HEK293T (cell line): ENCODE data around the gene NECTIN1.

Experiments used
- ARNT ChIP-seq: fragments of 450-650 bp; IDR thresholded peaks from 2 replicates; pipeline ENCODE4 v1.6.1; 2017; ENCODE audit warnings: mild to moderate bottlenecking
- BHLHE40 ChIP-seq: fragments of 450-650 bp; IDR thresholded peaks from 2 replicates; pipeline ENCODE4 v1.6.1; 2016; ENCODE audit warnings: mild to moderate bottlenecking, moderate library complexity, borderline replicate concordance
- CTBP1 ChIP-seq: fragments of 450-650 bp; IDR thresholded peaks from 2 replicates; pipeline ENCODE4 v1.6.1; 2016; ENCODE audit warnings: borderline replicate concordance
- ELF4 ChIP-seq: fragments of 450-650 bp; IDR thresholded peaks from 2 replicates; pipeline ENCODE4 v1.6.1; 2017; ENCODE audit warnings: antibody characterized with exemption
- FOXK2 ChIP-seq: fragments of 450-650 bp; IDR thresholded peaks from 2 replicates; pipeline ENCODE4 v1.6.1; 2016; ENCODE audit warnings: mild to moderate bottlenecking
- NFRKB ChIP-seq: fragments of 450-650 bp; IDR thresholded peaks from 2 replicates; pipeline ENCODE4 v1.6.1; 2016; ENCODE audit warnings: mild to moderate bottlenecking, moderate library complexity
- SUZ12 ChIP-seq: fragments of 450-650 bp; IDR thresholded peaks from 2 replicates; pipeline ENCODE4 v1.6.1; 2016; ENCODE audit warnings: mild to moderate bottlenecking

DNA sequence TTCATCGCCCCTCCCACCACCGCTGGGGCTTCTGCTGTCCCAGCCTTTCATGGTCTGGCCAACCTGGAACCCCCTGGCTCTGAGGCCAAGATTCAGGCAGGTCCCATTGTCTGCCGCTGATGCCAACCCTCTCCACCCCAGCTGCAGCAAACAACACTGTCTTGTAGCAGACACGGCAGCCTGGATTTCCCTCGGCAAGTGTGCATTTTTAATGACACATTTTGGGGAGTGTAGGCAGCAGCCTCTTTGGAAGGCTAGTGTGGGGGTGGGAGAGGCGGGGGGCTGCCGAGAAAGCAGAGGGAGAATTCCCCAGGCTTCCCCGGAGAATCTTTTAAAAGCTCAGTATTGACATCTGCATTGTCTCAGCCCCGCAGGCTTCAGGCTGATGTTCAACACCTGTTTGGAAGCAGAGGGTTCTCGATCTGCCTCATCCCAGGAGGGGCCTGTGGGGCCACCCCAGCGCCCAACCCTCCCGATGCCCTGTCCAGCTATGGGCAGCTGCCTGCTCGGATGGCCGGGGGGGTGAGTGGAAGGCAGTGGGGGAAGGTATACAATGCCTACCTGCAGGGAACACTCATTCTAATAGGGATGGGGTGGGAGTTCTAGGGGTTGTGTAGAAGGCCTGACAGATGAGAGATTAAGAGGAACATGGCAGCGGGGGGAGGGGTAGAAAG lies 41.5 kb downstream of the NECTIN1 start:
- TF ChIP-seq ARNT (no peak), NFRKB (no peak), CTBP1 (no peak), ELF4 (no peak), FOXK2 (no peak), SUZ12 (no peak), BHLHE40 (no peak)
